ENCODE data around the gene EMILIN1.
A peak's percentile ranks its signal among the peaks of the same experiment; 100 is the strongest.

Gene EMILIN1

GRCh38 chr2:27078267-27079194 lies at the start of gene EMILIN1:
Gene EMILIN1, plus strand, starts transcription at chr2:27078615. Its CDS starts 451 bp downstream, at chr2:27079066.
- DNase-seq, result no peak

GRCh38 chr2:27029051-27029450 lies 49.4 kb upstream of the EMILIN1 start:
- no peak for DNase-seq

- DNase-seq, result peak; percentile 29
Observed at GRCh38 chr2:27032495-27033252, 45.7 kb upstream of the EMILIN1 start, which contains the start of gene TMEM214. Gene TMEM214, plus strand, starts transcription at chr2:27032965. Its CDS starts 51 bp downstream, at chr2:27033016.

- no peak for DNase-seq
Observed at GRCh38 chr2:27033253-27033852, 45.1 kb upstream of the EMILIN1 start.

- DNase-seq, result no peak
Observed at GRCh38 chr2:27038012-27038411, 40.4 kb upstream of the EMILIN1 start.

GRCh38 chr2:27038631-27039339 lies 39.6 kb upstream of the EMILIN1 start:
- no peak for DNase-seq

- no peak for DNase-seq
Observed at GRCh38 chr2:27039426-27039825, 39.0 kb upstream of the EMILIN1 start.

GRCh38 chr2:27039871-27040270 lies 38.5 kb upstream of the EMILIN1 start:
- DNase-seq, result no peak

- no peak for DNase-seq
Observed at GRCh38 chr2:27040282-27040681, 38.1 kb upstream of the EMILIN1 start.

GRCh38 chr2:27041752-27042151 lies 36.7 kb upstream of the EMILIN1 start:
- DNase-seq, result no peak

- no peak for DNase-seq
Observed at GRCh38 chr2:27042159-27042661, 36.2 kb upstream of the EMILIN1 start.

GRCh38 chr2:27042985-27043634 lies 35.3 kb upstream of the EMILIN1 start:
- DNase-seq, result no peak

- no peak for DNase-seq
Observed at GRCh38 chr2:27049422-27050280, 28.8 kb upstream of the EMILIN1 start.

GRCh38 chr2:27050281-27050995 lies 28.0 kb upstream of the EMILIN1 start:
- peak; percentile 91 for DNase-seq

- peak; percentile 71 for DNase-seq
Observed at GRCh38 chr2:27050996-27051901, 27.2 kb upstream of the EMILIN1 start, which contains the start of gene AGBL5. Gene AGBL5, plus strand, starts transcription at chr2:27051668. Its CDS starts 1,291 bp downstream, at chr2:27052959.

GRCh38 chr2:27051902-27052645 lies 26.3 kb upstream of the EMILIN1 start:
- no peak for DNase-seq

GRCh38 chr2:27053321-27053720 lies 25.1 kb upstream of the EMILIN1 start:
- DNase-seq, result no peak

- no peak for DNase-seq
Observed at GRCh38 chr2:27053776-27054175, 24.6 kb upstream of the EMILIN1 start.

Measured in NCI-H524 treated with DMSO at 0.1 percent for 48 hours (cell line).